ENCODE data around the gene SUCO.
"Not testable (repeated sequence)": the region's sequence is repeated elsewhere in the genome, so short reads cannot be mapped to it uniquely, and the experiment has no call there.

The SUCO gene

DNA sequence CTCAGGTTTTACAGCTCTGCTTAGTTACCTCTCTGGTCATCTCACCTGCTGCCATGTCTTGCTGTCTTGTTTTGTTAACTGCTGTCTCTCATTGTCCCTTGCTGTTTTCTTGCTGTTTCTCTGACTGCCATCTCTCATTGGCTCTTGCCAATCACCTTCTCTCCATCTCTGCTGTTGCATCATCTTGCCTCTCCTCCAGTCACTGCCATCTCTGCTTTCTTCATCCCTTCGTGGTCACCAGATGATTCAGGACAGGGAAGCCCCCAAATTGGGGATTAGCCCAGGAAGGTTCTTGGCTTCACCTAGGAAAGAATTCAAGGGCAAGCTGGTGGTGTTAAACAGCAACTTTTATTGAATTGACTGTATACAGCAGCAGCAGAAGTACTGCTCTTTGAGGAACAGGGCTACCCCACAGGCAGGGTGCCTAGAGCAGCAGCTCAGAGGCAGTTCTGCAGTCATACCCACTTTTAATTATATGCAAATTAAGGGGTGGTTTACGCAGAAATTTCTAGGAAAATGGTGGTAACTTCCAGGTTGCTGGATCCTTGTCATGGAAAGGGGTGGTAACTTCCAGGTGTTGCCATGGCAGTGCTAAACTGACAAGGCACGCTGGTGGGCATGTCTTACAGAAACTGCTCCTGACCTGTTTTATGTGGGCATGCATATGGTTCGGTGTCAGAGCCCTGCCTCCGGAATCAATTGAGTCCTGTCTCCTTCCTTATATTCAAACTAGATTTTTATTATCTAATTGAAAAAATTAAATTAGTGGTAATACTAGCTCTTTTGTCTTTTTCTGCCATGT, 33.4 kb downstream of the SUCO start:
- no peak for DNase-seq

DNA sequence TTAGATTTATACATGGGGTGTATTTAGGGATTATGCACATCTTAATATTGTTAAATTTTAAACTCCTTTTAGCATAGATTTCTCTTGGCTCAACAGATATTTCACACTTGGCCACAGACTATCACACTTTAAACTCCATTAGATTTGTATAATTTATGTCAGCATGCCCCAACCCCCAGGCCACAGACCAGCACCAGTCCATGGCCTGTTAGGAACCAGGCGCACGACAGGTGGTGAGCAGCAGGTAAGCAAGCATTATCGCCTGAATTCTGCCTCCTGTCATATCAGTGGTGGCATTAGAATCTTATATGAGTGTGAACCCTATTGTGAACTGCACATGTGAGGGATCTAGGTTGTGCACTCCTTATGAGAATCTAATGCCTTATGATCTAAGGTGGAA, 34.8 kb downstream of the SUCO start:
- no peak for DNase-seq

DNA sequence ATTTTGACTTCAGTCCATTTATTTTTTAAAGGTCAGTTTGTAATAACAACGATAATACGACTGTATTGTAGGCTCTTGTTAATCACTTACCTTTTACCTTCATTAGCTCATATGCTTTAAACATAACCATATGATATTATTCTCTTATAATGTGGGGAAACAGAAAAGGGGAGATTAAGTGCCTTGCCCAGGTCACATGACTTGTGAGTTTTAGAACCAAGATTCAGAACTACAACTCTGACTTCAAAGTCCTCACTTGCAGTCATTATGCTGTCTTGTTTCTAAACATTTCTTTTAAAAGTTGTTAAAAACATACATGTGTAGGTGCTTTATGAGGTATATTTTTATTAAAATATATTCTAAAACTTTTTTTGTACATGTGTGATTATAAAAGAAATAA, 41.1 kb downstream of the SUCO start:
- no peak for DNase-seq

DNA sequence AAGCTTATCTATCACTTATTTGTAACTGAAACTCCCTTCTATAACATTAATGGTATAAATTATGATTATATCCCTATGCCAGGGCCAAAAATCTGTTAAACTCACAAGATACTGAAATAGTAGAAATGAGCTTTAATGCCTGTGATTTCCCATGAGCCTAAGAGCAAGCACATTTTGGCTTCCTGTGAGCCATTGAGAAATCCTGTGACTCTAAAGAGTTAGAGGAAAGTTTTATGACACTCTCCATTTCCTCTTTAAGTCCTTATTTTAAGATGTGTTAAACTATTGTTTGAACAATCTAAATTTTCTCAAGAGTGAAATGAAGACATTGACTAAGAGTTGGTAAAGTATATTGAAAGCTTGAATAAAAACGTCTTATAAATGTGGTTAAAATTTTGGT, 45.6 kb downstream of the SUCO start:
- no peak for DNase-seq

DNA sequence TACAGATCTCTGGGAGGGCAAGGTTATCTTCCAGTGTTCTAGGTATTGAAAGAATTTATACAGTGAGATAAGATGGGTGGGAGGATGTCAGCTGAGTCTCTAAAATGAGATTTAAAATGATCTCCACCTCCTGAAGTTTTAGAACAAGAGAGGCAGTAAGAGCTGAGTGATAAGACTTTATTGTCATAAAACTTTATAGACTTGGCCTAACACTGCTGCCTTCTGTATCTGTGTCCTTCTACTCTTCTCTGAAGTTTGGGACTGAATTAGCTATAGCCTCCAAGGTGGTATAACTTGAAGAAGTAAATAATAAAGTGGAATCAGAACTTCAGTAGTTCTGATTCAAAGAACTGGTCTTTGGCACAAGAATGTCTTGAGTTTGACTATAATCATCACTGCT, 48.3 kb downstream of the SUCO start:
- DNase-seq: no peak

DNA sequence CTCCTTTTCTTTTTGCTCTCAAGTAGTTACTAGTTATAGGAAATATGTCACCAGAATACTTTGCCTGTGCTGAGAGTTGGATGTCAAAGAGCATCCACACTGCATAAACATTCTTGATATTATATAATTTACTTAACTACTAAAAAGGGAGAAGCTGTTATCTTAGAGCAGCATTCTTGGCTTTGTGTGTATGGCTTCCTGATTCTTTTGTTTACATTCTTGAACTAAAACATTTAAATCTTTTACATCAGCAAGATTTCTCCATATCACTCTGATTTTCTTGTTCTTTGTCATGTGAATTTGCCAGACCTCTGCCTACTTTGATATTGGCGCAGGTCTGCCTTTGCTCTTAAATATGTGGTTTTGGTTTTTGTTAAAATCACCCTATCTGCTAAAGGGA, 48.8 kb downstream of the SUCO start:
- no peak for DNase-seq

DNA sequence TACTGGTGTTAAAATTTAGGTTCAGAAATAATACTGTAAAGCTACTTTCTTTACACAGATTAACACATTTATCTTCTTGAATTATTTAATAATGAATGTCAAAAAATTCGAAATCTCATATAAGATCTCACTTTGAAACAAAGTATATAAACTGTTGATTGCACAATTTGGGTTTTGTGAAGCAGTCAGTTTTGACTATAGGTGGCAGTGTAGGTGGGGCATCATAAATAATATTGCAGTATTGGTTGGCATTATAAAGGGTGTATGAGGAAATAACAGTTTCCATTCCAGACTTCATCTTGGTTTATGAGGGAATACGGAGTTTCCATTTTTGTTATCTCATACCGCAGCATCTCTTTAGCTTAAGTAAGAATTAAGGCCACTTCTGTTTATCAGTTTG, 49.9 kb downstream of the SUCO start:
- DNase-seq: no peak

DNA sequence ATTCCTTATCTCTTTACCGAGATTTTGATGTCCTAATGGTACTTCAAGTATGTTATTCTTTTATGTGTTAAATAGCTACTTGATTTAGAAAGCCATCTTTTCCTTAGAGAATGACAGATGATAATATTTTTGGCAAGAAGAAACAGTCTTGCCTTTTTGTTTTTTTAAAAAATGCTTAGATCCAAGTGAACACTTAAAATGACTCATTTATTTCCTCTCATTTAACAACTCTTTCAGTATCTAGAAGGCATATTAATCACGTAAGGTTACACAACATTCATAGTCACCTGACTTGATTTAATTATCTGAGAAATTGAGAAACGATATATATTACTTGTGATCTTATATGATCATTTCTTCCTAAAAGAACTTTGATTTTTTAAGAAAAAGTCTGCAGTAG, 52.4 kb downstream of the SUCO start:
- no peak for DNase-seq

DNA sequence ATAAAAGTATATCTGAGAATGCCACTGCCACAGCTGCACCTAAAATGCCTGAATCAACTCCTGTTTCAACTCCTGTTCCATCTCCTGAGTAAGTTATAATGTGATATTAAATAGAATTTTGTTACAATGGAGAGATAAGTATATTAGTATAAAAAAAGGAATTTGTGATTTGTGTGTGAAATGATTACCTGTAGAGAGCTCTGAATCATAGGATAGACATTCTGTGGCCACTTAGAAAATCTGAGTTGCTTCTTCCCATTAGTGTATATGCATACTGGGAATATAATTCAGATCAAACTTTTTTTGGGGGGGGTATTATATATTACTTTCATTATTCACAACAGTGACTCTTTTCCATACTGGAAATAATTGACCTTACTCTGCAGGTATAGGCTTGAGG, 52.9 kb downstream of the SUCO start:
- DNase-seq: peak; percentile 25

DNA sequence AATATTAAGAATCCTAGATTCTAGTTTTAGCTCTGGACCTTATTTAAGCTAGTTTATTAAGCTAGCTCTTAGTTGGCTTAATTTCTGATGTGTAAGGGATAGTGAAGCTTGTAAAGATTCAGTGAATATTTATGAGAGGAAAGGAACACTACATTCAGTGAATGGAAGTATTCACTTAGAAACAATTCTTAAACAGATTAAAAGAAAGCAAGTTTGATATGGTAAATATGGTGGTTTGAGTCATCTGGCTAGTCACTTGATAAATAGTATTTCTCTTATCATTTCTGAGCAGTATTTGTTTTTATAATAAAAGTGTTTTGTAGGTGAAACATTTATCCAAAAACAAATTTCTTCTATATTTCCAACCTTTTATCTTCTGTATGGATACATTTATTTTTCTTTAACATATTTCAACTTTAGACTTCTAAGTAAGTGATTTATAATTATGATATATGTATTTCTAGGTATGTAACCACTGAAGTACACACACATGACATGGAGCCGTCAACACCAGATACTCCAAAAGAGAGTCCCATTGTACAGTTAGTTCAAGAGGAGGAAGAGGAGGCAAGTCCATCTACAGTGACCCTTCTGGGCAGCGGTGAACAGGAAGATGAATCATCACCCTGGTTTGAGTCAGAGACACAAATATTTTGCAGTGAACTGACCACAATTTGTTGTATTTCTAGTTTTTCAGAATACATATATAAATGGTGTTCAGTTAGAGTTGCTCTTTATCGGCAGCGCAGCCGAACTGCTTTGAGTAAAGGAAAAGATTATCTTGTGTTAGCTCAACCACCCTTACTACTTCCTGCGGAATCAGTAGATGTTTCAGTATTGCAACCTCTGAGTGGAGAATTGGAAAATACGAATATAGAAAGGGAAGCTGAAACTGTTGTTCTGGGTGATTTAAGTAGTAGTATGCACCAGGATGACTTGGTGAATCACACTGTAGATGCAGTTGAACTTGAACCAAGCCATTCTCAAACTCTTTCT, 55.6 kb downstream of the SUCO start:
- peak; percentile 35 for DNase-seq

DNA sequence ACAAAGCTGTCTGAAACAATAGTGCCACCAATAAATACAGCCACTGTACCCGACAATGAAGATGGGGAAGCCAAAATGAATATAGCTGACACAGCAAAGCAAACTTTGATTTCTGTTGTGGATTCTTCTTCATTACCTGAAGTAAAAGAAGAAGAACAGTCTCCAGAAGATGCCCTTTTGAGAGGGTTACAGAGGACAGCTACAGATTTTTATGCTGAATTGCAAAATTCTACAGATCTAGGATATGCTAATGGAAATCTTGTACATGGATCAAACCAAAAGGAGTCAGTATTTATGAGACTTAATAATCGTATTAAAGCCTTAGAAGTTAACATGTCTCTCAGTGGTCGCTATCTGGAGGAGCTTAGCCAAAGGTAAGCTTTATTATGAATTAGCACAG, 56.6 kb downstream of the SUCO start:
- DNase-seq: no peak

DNA sequence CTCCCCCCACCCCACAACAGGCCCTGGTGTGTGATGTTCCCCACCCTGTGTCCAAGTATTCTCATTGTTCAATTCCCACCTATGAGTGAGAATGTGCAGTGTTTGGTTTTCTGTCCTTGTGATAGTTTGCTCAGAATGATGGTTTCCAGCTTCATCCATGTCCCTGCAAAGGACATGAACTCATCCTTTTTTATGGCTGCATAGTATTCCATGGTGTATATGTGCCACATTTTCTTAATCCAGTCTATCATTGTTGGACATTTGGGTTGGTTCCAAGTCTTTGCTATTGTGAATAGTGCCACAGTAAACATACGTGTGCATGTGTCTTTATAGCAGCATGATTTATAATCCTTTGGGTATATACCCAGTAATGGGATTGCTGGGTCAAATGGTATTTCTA, 58.5 kb downstream of the SUCO start:
- DNase-seq: not testable (repeated sequence)

DNA sequence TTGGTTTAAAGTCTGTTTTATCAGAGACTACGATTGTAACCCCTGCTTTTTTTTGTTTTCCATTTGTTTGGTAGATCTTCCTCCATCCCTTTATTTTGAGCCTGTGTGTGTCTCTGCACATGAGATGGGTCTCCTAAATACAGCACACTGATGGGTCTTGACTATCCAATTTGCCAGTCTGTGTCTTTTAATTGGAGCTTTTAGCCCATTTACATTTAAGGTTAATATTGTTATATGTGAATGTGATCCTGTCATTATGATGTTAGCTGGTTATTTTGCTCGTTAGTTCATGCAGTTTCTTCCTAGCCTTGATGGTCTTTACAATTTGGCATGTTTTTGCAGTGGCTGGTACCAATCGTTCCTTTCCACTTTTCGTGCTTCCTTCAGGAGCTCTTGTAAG, 62.1 kb downstream of the SUCO start:
- not testable (repeated sequence) for DNase-seq

DNA sequence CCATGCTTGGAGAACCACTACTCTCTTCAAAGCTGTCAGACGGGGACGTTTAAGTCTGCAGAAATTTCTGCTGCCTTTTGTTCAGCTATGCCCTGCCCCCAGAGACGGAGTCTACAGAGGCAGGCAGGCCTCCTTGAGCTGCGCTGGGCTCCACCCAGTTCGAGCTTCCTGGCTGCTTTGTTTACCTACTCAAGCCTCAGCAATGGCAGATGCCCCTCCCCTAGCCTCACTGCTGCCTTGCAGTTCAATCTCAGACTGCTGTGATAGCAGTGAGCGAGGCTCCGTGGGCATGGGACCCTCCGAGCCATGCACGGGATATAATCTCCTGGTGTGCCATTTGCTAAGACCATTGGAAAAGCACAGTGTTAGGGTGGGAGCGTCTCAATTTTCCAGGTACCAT, 63.8 kb downstream of the SUCO start:
- DNase-seq: not testable (repeated sequence)

DNA sequence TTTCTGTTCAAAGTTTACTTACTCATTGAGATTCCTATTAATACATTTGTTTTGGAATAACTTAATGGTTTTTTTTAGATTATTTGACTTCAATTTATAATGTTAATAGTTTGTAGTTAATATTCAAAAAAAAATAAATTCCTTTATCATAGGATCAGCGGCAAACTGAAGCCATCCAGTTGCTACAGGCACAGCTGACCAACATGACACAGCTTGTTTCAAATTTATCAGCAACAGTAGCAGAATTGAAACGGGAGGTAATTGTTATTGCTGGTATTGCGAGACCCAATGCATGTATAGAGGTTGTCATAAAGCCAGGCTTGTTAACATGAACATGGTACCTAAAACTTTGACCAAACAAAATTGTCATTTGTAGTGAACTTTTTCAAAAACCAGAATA, 67.0 kb downstream of the SUCO start:
- DNase-seq: no peak

DNA sequence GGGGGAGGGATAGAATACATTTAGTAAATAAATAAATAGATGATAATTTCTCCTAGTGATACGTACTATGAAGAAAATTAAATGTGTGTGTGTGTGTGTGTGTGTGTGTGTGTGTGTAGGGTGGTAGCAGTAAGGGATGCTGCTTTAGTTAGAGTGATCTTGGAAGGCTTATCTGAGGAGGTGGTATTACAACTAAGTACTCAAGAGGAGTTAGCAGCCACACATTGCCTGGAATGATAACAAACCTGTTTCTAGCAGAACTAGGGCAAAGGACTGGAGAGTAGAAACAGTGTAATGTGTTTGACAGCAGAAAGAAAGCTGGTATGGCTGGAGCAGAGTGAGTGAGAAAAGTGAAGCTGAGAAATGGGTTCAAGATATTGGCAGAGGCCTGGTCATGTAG, 67.7 kb downstream of the SUCO start:
- no peak for DNase-seq

DNA sequence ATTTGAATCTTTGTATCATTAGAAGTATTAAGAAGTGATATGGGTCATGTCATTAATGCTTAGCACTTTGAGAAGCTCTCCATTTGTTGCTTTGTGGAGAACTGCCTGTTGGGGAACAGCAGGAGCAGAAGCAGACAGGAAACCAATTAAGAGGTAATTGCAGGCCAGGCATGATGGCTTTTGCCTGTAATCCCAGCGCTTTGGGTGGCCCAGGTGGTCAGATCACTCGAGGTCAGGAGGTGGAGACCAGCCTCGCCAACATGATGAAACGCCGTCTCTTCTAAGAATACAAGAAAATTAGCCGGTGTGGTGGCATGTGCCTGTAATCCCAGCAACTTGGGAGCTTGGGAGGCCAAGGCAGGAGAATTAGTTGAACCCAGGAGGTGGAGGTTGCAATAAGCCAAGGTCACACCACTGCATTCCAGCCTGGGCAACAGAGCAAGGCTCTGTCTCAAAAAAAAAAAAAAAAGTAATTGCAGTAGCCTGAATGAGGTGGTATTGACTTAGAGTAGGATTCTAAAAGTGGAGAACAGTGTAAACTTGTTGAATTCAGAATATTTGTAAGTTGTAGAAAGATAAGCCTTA, 68.2 kb downstream of the SUCO start:
- no peak for DNase-seq

DNA sequence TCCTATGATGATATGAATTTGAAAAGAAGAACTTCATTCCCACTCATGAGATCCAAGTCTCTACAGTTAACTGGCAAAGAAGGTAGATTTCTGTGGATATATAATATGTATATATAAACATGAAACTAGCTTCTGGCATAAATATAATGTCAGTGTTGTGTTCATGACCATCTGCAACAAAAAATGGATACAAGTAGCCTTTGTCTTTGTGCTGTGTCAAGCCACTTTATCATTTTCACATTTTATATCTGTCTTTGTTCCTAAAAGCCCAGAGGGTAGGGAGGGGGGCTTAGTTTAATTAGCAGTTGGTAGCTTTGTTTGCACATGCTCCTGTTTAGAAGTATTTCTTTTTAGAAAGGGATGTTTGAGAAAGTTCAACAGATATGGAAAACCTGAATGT, 69.8 kb downstream of the SUCO start:
- DNase-seq: no peak

DNA sequence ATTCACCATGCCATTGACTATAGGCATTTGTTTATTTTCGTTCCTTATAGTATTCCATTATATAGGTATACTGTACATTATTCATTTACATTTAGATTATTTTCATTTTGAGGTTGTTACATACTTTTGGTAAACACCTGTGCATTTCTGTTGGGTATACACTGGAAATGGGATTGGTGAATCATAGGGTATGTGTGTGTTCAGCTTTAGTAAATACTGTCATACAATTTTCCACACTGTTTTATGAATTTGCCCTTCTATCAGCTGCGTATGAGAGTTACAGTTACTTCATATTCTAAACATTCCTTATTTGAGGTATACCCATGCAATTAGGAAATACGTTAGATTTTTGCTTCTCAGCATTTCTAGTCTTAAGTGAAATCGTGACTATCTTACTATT, 70.9 kb downstream of the SUCO start:
- DNase-seq: no peak

DNA sequence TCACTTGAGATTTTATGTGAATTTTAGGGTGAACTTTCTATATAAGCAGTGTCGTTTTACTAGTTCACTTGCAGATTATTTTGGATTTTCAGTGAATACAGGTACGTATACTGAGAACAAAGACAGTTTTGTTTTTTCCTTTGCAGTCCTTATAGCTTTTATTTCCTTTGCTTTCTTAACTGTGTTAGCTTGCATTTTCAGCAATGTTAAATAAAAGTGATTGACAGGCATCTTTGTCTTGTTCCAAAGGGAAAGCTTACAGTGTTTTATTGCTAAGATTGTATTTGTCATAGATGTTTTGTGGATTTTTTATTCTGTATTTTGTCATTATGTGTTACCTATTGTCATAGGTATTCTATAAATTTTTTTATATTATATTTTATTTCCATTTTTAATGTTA, 72.7 kb downstream of the SUCO start:
- no peak for DNase-seq

DNA sequence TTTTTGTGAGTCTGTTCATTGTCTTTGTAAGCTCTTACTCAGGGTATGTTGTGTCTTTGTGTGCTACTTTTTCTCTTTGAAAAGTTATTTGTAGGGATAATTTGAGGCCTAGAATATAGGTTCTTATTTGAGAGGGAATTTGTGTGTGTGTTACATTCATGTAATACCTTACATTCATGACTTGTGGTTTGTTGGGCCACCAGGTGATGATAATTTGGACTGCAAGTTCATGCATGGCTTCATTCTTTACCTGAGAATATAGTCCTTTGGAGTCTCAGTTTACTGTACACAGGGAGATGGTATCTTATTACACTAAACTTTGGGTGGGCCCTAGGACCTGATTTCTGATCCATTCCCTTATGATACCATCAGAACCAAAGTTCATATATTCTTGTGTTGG, 74.2 kb downstream of the SUCO start:
- DNase-seq: no peak

DNA sequence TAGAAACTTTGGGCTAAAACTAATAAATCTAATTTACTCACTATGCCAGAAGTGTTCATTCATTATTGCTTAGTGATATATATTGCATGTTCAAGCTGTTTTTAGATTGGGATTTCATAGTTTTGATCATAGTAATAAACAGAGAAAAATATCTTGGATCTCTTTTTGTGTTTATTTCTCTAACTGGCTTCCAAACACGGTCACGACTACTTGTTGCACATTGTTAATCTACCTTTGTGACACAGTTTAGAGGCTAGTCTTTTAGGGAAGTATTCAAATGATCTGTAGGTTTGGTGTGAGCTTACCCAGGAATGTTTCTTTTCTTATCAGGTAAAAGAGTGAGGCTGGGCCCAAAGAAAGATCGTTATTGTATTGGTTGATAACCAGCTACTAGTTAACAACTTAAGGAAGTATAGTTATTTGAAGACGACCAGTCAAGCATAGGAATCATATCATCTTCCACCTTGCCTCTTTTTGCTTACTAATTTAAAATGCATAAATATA, 75.2 kb downstream of the SUCO start:
- no peak for DNase-seq

DNA sequence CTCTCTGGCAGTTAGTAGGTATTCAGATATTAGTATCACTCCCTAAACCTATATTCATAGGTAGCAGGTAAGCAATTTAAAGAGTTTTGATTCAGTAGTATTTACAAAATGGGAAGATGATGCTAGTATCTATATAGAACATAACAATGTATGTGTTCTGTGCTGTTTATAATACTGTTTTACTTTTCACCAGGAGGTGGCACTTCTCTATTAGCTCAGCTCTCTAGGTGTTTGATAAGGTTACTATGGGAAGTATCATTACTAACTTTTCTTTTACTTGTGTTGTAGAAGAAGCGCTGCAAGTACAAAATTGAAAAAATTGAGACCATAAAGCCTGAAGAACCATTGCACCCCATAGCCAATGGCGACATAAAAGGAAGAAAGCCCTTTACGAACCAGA, 76.6 kb downstream of the SUCO start:
- peak; percentile 22 for DNase-seq

DNA sequence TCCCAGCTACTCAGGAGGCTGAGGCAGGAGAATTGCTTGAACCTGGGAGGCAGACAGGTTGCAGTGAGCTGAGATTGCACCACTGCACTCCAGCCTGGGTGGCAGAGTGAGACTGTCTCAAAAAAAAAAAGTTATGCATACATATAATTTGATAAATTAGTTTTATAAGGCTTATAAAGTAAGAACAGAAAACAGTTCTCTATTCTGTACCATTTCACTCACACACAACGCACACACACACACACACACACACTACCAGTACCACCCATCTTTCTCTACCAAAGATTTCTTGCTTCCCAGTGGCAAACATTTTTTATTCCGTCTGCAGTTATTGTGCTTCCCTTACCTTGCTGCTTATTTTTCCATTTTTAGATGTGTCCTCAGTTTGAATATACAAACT, 79.5 kb downstream of the SUCO start:
- DNase-seq: no peak
